ENCODE results near the gene NCOR2.

DNA sequence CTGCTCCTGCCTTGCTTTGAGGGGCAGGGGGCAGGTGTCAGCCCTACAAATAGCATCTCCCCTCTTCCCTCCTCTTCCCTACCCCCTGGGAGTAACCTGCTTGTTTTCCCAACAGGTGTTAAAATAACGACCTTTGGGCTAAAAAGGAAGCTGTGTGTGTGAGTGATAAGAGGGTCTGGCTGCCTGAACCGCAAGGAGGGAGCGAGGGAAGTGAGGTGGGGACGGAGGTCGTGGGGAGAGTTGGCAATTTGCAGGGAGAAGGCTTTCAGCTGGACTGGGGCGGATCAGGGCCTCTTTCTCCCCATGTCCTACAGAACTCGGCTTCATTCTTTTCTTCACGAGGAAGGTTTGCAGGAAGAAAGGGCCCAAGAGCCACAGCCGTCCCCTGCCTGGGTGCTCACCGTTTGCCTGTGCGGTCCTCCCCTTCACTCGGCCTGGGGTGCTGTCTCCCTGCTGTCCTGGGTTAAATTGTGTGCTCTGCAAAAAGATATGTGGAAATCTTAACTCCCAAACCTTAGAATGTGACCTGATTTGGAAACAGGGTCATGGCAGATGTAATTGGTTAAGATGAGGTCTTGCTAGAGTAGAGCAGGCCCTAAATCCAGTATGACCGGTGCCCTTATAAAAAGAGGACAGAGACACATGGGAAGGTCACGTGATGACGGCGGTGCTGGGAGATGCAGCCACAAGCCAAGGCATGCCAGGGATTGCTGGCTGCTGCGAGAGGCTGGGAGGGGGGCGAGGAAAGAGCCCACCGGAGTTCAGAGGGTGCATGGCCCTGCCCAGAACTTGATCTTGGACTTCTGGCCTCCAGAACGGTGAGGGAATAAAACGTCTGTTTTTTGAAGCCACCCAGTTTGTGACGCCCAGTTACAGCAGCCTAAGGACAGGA, 38.7 kb upstream of the NCOR2 start:
- TF ChIP-seq, protein P1, sequence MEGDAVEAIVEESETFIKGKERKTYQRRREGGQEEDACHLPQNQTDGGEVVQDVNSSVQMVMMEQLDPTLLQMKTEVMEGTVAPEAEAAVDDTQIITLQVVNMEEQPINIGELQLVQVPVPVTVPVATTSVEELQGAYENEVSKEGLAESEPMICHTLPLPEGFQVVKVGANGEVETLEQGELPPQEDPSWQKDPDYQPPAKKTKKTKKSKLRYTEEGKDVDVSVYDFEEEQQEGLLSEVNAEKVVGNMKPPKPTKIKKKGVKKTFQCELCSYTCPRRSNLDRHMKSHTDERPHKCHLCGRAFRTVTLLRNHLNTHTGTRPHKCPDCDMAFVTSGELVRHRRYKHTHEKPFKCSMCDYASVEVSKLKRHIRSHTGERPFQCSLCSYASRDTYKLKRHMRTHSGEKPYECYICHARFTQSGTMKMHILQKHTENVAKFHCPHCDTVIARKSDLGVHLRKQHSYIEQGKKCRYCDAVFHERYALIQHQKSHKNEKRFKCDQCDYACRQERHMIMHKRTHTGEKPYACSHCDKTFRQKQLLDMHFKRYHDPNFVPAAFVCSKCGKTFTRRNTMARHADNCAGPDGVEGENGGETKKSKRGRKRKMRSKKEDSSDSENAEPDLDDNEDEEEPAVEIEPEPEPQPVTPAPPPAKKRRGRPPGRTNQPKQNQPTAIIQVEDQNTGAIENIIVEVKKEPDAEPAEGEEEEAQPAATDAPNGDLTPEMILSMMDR (IDR thresholded peaks at IDR 0.05) = no peak
- no peak for TF ChIP-seq EP300 (IDR thresholded peaks at IDR 0.05)
- TF ChIP-seq POLR2AphosphoS5 (IDR thresholded peaks at IDR 0.05) = no peak

All from suprapubic skin (tissue), 4 donors.